ENCODE data around the gene C1GALT1. TPM values are rescaled to one million over a fixed set of nuclear protein-coding genes. Genes with fewer than 3 reads are reported as not detected.

The C1GALT1 gene
- total RNA-seq, 1 experiment from 2014 or later = 27.2 TPM

DNA sequence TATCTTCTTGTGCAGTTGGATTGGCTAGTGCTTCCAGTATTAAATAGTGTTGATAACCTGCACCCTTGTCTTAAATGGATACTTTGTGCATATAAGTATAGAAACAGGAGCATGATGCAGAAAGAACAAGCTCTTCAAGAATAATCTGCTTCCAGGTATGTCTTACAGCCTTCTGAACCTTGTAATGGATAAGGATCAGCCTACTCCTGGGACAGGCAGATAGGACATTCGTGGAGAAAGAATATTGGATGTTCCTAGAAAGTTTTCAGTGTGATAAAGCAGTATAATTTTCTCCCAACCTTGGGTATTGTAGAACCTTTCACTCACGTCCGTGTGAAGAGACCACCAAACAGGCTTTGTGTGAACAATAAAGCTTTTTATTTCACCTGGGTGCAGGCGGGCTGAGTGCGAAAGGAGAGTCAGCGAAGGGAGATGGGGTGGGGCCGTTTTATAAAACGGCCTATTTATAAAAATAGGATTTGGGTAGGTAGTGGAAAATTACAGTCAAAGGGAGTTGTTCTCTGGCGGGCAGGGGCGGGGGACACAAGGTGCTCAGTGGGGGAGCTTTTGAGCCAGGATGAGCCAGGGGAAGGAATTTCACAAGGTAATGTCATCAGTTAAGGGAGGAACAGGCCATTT lies 27.2 kb downstream of the C1GALT1 start:
- no peaks in the 10 kb centered on the region for H3K36me3 ChIP-seq (ENCODE audit: control insufficient read depth in 1 of 2, insufficient read depth in 2 of 2, low read length in 2 of 2)
- no peak overlapping the region for H3K4me2 ChIP-seq (ENCODE audit: low read length)
- no peaks in the 10 kb centered on the region for H3K9me2 ChIP-seq (ENCODE audit: insufficient read depth)
- RAD21 ChIA-PET (ENCODE audit: low non-redundant PET in 1 of 2, low total read pairs in 2 of 2, uncharacterized antibody in 2 of 2, unreplicated experiment in 2 of 2) = no interaction called here
- H3K4me3 ChIP-seq (replicated peaks in 1 of 2; ENCODE audit: low read depth in 1 of 2, low read length in 2 of 2) = no peak overlapping the region
- H3K4me1 ChIP-seq (ENCODE audit: control insufficient read depth in 1 of 2, insufficient read depth in 2 of 2, low read length in 2 of 2) = no peaks in the 10 kb centered on the region
- no peak overlapping the region for H3K27ac ChIP-seq (ENCODE audit: low read depth, low read length)
- intact Hi-C loops (cut with micrococcal nuclease) = no loop called here
- TF ChIP-seq SRF (IDR thresholded peaks at IDR 0.05; ENCODE audit: low read depth) (no peak), POLR2AphosphoS5 (IDR thresholded peaks at IDR 0.05; ENCODE audit: low read depth, low read length) (no peak), SP1 (IDR thresholded peaks at IDR 0.05; ENCODE audit: low read depth) (no peak)
- TF ChIP-seq, protein P1, sequence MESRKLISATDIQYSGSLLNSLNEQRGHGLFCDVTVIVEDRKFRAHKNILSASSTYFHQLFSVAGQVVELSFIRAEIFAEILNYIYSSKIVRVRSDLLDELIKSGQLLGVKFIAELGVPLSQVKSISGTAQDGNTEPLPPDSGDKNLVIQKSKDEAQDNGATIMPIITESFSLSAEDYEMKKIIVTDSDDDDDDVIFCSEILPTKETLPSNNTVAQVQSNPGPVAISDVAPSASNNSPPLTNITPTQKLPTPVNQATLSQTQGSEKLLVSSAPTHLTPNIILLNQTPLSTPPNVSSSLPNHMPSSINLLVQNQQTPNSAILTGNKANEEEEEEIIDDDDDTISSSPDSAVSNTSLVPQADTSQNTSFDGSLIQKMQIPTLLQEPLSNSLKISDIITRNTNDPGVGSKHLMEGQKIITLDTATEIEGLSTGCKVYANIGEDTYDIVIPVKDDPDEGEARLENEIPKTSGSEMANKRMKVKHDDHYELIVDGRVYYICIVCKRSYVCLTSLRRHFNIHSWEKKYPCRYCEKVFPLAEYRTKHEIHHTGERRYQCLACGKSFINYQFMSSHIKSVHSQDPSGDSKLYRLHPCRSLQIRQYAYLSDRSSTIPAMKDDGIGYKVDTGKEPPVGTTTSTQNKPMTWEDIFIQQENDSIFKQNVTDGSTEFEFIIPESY (IDR thresholded peaks at IDR 0.05; ENCODE audit: extremely low read depth, insufficient replicate concordance, low read length) = no peak
- CTCF ChIA-PET = no interaction called here
- POLR2A ChIA-PET = no interaction called here
- no peak for ATAC-seq
- DNase-seq (ENCODE audit: low read depth, low spot score) = no peak
- peaks cover 71% of the 10 kb centered on the region for H3K79me2 ChIP-seq (ENCODE audit: insufficient read depth, low read length)
- H4K20me1 ChIP-seq (ENCODE audit: insufficient read depth) = no peaks in the 10 kb centered on the region
- BruUV-seq (replicated peaks) = no TSS peak
- no peak overlapping the region for H2AFZ ChIP-seq (ENCODE audit: low read depth, low read length, poor library complexity, severe bottlenecking)
- H3K9me3 ChIP-seq (ENCODE audit: control insufficient read depth in 1 of 2, insufficient read depth in 1 of 2, low read depth in 1 of 2, low read length in 2 of 2) = 0 out of 4 replicates have a peak, but pooled peaks cover 0 to 3% of the 10 kb centered on the region in 2 experiments
- H3K9ac ChIP-seq (ENCODE audit: low read length) = no peak overlapping the region
- H3K27me3 ChIP-seq (ENCODE audit: insufficient read depth, low read length) = no peaks in the 10 kb centered on the region

DNA sequence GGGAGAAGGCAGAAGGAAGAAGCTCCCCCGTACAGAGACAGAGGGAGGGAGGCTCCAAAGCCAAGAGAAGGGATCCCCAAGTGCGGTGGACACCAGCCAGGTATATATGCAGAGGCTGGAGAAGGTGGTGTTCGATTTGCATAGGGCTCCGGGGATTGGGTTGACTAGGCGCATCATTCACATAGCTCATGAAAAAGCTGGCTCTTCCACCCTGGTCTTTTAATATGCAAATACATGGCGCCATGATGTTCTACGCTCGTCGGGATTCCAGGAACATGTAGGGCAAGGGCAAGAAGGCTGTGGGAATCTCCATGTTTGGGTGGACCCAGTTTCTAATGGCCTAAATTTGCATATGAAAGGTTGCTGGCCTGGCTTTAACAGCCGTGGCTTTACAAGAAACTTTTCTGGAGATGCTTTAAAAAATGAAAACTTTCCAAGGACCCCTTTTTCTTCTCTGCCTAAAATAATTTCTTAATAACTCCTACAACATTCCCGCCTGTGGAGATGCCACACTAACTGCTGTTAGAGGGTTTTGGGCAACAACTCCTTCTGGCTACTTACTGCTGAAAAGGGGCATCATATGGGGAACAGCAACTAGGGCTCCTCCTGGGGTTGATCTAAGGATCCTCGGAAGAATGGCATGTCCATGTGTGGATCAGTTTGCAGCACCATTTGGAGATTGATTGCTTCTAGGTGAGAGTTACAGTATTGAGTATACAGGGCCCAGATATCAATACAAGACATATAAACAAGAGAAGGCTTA lies 28.3 kb downstream of the C1GALT1 start:
- ChIA-PET POLR2A (no interaction called here), CTCF (no interaction called here), RAD21 (ENCODE audit: low non-redundant PET in 1 of 2, low total read pairs in 2 of 2, uncharacterized antibody in 2 of 2, unreplicated experiment in 2 of 2) (no interaction called here)
- no TSS peak for BruUV-seq (replicated peaks)
- Histone ChIP-seq H3K27ac (ENCODE audit: low read depth, low read length) (no peak overlapping the region), H3K4me3 (replicated peaks in 1 of 2; ENCODE audit: low read depth in 1 of 2, low read length in 2 of 2) (no peak overlapping the region), H3K36me3 (ENCODE audit: control insufficient read depth in 1 of 2, insufficient read depth in 2 of 2, low read length in 2 of 2) (no peaks in the 10 kb centered on the region), H3K4me2 (ENCODE audit: low read length) (no peak overlapping the region), H3K4me1 (ENCODE audit: control insufficient read depth in 1 of 2, insufficient read depth in 2 of 2, low read length in 2 of 2) (no peaks in the 10 kb centered on the region), H2AFZ (ENCODE audit: low read depth, low read length, poor library complexity, severe bottlenecking) (no peak overlapping the region), H4K20me1 (ENCODE audit: insufficient read depth) (no peaks in the 10 kb centered on the region), H3K9me2 (ENCODE audit: insufficient read depth) (no peaks in the 10 kb centered on the region), H3K9me3 (ENCODE audit: control insufficient read depth in 1 of 2, insufficient read depth in 1 of 2, low read depth in 1 of 2, low read length in 2 of 2) (0 out of 4 replicates have a peak, but pooled peaks cover 0 to 3% of the 10 kb centered on the region in 2 experiments), H3K79me2 (ENCODE audit: insufficient read depth, low read length) (peaks cover 60% of the 10 kb centered on the region), H3K9ac (ENCODE audit: low read length) (no peak overlapping the region), H3K27me3 (ENCODE audit: insufficient read depth, low read length) (no peaks in the 10 kb centered on the region)
- ATAC-seq (no peak), DNase-seq (ENCODE audit: low read depth, low spot score) (no peak)
- intact Hi-C loops (cut with micrococcal nuclease) = no loop called here
- TF ChIP-seq EZH2 (IDR thresholded peaks at IDR 0.05) (no peak), ZFX (IDR thresholded peaks at IDR 0.05) (no peak), EGR1 (IDR thresholded peaks at IDR 0.05; ENCODE audit: low read depth) (no peak), EZH2phosphoT487 (IDR thresholded peaks at IDR 0.05; ENCODE audit: borderline replicate concordance) (no peak), SRF (IDR thresholded peaks at IDR 0.05; ENCODE audit: low read depth) (no peak), FOSL1 (IDR thresholded peaks at IDR 0.05; ENCODE audit: low read depth) (no peak), YY1 (IDR thresholded peaks at IDR 0.05; ENCODE audit: extremely low read depth, insufficient replicate concordance, low read depth, low read length) (no peak), POLR2A (IDR thresholded peaks at IDR 0.05; ENCODE audit: borderline replicate concordance, extremely low read depth, insufficient read depth, insufficient read length) (no peak), SP1 (IDR thresholded peaks at IDR 0.05; ENCODE audit: low read depth) (no peak), RAD21 (IDR thresholded peaks at IDR 0.05; ENCODE audit: low read depth) (no peak), JUND (IDR thresholded peaks at IDR 0.05) (no peak)
- TF ChIP-seq, protein P2, sequence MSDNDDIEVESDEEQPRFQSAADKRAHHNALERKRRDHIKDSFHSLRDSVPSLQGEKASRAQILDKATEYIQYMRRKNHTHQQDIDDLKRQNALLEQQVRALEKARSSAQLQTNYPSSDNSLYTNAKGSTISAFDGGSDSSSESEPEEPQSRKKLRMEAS (IDR thresholded peaks at IDR 0.05) = no peak
- TF ChIP-seq, protein P3, sequence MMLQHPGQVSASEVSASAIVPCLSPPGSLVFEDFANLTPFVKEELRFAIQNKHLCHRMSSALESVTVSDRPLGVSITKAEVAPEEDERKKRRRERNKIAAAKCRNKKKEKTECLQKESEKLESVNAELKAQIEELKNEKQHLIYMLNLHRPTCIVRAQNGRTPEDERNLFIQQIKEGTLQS (IDR thresholded peaks at IDR 0.05) = no peak
- TF ChIP-seq, protein P4, sequence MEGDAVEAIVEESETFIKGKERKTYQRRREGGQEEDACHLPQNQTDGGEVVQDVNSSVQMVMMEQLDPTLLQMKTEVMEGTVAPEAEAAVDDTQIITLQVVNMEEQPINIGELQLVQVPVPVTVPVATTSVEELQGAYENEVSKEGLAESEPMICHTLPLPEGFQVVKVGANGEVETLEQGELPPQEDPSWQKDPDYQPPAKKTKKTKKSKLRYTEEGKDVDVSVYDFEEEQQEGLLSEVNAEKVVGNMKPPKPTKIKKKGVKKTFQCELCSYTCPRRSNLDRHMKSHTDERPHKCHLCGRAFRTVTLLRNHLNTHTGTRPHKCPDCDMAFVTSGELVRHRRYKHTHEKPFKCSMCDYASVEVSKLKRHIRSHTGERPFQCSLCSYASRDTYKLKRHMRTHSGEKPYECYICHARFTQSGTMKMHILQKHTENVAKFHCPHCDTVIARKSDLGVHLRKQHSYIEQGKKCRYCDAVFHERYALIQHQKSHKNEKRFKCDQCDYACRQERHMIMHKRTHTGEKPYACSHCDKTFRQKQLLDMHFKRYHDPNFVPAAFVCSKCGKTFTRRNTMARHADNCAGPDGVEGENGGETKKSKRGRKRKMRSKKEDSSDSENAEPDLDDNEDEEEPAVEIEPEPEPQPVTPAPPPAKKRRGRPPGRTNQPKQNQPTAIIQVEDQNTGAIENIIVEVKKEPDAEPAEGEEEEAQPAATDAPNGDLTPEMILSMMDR (IDR thresholded peaks at IDR 0.05 in 2 of 3, conservative IDR thresholded peaks at IDR 0.05 in 1 of 3; ENCODE audit: borderline replicate concordance in 1 of 3, insufficient read depth in 1 of 3, low read depth in 2 of 3, low read length in 2 of 3) = no peak

All from HCT116 (cell line).